HEK293 (cell line): ENCODE results near the gene ZNF749.

Experiments used
- CTCF ChIA-PET: fragments of 350-600 bp; formaldehyde crosslinking; extraction: SDS; loops from one replicate; lab custom pipeline; 2021; ENCODE audit warnings: antibody characterized with exemption; lab: Yijun Ruan, JAX
- POLR2A ChIA-PET: fragments of 300-600 bp; formaldehyde crosslinking; extraction: SDS; loops from one replicate; lab custom pipeline; 2020; ENCODE audit warnings: antibody characterized with exemption, inconsistent platforms; lab: Yijun Ruan, JAX
- H3K27ac ChIP-seq: fragments of 200-500 bp; sonication (Bioruptor generic); 2 replicates; pipeline ENCODE4 v1.5.1; 2014; ENCODE audit warnings: low read depth, low read length, control low read depth, inconsistent platforms; ENCODE audit errors: extremely low read depth
- H3K36me3 ChIP-seq, 2 experiments: fragments of 200-500 bp in 1 of 2; sonication (Bioruptor generic) in 1 of 2; 1 replicate in 1 of 2; 2 replicates in 1 of 2; pipeline ENCODE4 v1.5.1; 2014 to 2017; ENCODE audit warnings: inconsistent platforms in 2 of 2, low read length in 2 of 2; ENCODE audit not compliant: control insufficient read depth in 2 of 2, insufficient read depth in 1 of 2
- H3K4me1 ChIP-seq: fragments of 200-500 bp; sonication (Bioruptor generic); 2 replicates; pipeline ENCODE4 v1.5.1; 2014; ENCODE audit warnings: mild to moderate bottlenecking, low read length, inconsistent platforms; ENCODE audit not compliant: control insufficient read depth, insufficient read depth
- H3K4me3 ChIP-seq: 2 replicates; pipeline ENCODE4 v1.5.1; 2011; ENCODE audit warnings: low read depth, mild to moderate bottlenecking, control low read depth, low read length, moderate library complexity
- H3K9me3 ChIP-seq: fragments of 200-500 bp; sonication (Bioruptor generic); 2 replicates; pipeline ENCODE4 v1.5.1; 2014; ENCODE audit warnings: low read depth, low read length, inconsistent platforms; ENCODE audit not compliant: control insufficient read depth, insufficient read depth
- CTCF ChIP-seq: fragments of 450-650 bp; formaldehyde crosslinking; IDR thresholded peaks from 2 replicates; pipeline ENCODE4 v1.5.1; 2016; ENCODE audit warnings: missing biosample characterization, missing genetic modification characterization
- IKZF3 ChIP-seq: fragments of 450-650 bp; IDR thresholded peaks from 2 replicates; pipeline ENCODE4 v1.5.0; 2018; ENCODE audit warnings: missing biosample characterization, mild to moderate bottlenecking, missing genetic modification characterization, moderate library complexity
- MYNN ChIP-seq: fragments of 450-650 bp; formaldehyde crosslinking; IDR thresholded peaks from 2 replicates; pipeline ENCODE4 v1.5.1; 2016; ENCODE audit warnings: missing biosample characterization, missing genetic modification characterization, borderline replicate concordance
- REPIN1 ChIP-seq: fragments of 450-650 bp; formaldehyde crosslinking; IDR thresholded peaks from 2 replicates; pipeline ENCODE4 v1.5.1; 2017; ENCODE audit warnings: missing biosample characterization, missing genetic modification characterization, low read depth
- SALL2 ChIP-seq: fragments of 450-650 bp; formaldehyde crosslinking; IDR thresholded peaks from 2 replicates; pipeline ENCODE4 v1.5.0; 2017; ENCODE audit warnings: missing biosample characterization, mild to moderate bottlenecking, missing genetic modification characterization, borderline replicate concordance
- ZBTB10 ChIP-seq: fragments of 450-650 bp; formaldehyde crosslinking; IDR thresholded peaks from 2 replicates; pipeline ENCODE4 v1.5.1; 2016; ENCODE audit warnings: missing biosample characterization, missing genetic modification characterization
- ZBTB8A ChIP-seq: fragments of 450-650 bp; formaldehyde crosslinking; IDR thresholded peaks from 2 replicates; pipeline ENCODE4 v1.5.1; 2016; ENCODE audit warnings: missing biosample characterization, missing genetic modification characterization
- ZFP37 ChIP-seq: fragments of 450-650 bp; formaldehyde crosslinking; IDR thresholded peaks from 2 replicates; pipeline ENCODE4 v1.5.1; 2016; ENCODE audit warnings: missing biosample characterization, missing genetic modification characterization
- ZNF48 ChIP-seq: fragments of 450-650 bp; formaldehyde crosslinking; IDR thresholded peaks from 2 replicates; pipeline ENCODE4 v1.5.1; 2016; ENCODE audit warnings: missing biosample characterization, missing genetic modification characterization
- ZNF521 ChIP-seq: fragments of 450-650 bp; formaldehyde crosslinking; IDR thresholded peaks from 2 replicates; pipeline ENCODE4 v1.5.1; 2017; ENCODE audit warnings: missing biosample characterization, mild to moderate bottlenecking, missing genetic modification characterization
- ZNF561 ChIP-seq: fragments of 450-650 bp; IDR thresholded peaks from 2 replicates; pipeline ENCODE4 v1.5.1; 2018; ENCODE audit warnings: missing biosample characterization, missing genetic modification characterization, borderline replicate concordance
- ZNF580 ChIP-seq: fragments of 450-650 bp; formaldehyde crosslinking; IDR thresholded peaks from 2 replicates; pipeline ENCODE4 v1.5.1; 2016; ENCODE audit warnings: missing biosample characterization, missing genetic modification characterization
- ZNF610 ChIP-seq: fragments of 450-650 bp; formaldehyde crosslinking; IDR thresholded peaks from 2 replicates; pipeline ENCODE4 v1.5.1; 2016; ENCODE audit warnings: missing biosample characterization, missing genetic modification characterization, borderline replicate concordance
- ZNF701 ChIP-seq: fragments of 450-650 bp; formaldehyde crosslinking; IDR thresholded peaks from 2 replicates; pipeline ENCODE4 v1.5.1; 2016; ENCODE audit warnings: missing biosample characterization, missing genetic modification characterization
- ZNF76 ChIP-seq: fragments of 450-650 bp; formaldehyde crosslinking; IDR thresholded peaks from 2 replicates; pipeline ENCODE4; 2016; ENCODE audit warnings: low read depth, missing biosample characterization, missing genetic modification characterization, borderline replicate concordance
- ZNF768 ChIP-seq: fragments of 450-650 bp; formaldehyde crosslinking; IDR thresholded peaks from 2 replicates; pipeline ENCODE4 v1.5.1; 2018; ENCODE audit warnings: missing biosample characterization, mild to moderate bottlenecking, missing genetic modification characterization
- ZNF791 ChIP-seq: fragments of 450-650 bp; formaldehyde crosslinking; IDR thresholded peaks from 2 replicates; pipeline ENCODE4 v1.5.1; 2016; ENCODE audit warnings: missing biosample characterization, missing genetic modification characterization
- TF ChIP-seq, protein P1 (sequence below): fragments of 450-650 bp; formaldehyde crosslinking; IDR thresholded peaks from 2 replicates; pipeline ENCODE4 v1.5.1; 2016; ENCODE audit warnings: missing biosample characterization, missing genetic modification characterization
- TF ChIP-seq, protein P2 (sequence below): fragments of 450-650 bp; formaldehyde crosslinking; IDR thresholded peaks from 2 replicates; pipeline ENCODE4 v1.5.1; 2017; ENCODE audit warnings: missing biosample characterization, missing genetic modification characterization
- TF ChIP-seq, protein P3 (sequence below): fragments of 450-650 bp; formaldehyde crosslinking; conservative IDR thresholded peaks from 2 replicates; pipeline ENCODE4 v1.5.1; 2016; ENCODE audit warnings: low read depth, missing biosample characterization, missing genetic modification characterization
- TF ChIP-seq, protein P4 (sequence below): fragments of 450-650 bp; formaldehyde crosslinking; IDR thresholded peaks from 2 replicates; pipeline ENCODE4 v1.5.1; 2016; ENCODE audit warnings: missing biosample characterization, missing genetic modification characterization, low read depth

ZNF749 gene

DNA sequence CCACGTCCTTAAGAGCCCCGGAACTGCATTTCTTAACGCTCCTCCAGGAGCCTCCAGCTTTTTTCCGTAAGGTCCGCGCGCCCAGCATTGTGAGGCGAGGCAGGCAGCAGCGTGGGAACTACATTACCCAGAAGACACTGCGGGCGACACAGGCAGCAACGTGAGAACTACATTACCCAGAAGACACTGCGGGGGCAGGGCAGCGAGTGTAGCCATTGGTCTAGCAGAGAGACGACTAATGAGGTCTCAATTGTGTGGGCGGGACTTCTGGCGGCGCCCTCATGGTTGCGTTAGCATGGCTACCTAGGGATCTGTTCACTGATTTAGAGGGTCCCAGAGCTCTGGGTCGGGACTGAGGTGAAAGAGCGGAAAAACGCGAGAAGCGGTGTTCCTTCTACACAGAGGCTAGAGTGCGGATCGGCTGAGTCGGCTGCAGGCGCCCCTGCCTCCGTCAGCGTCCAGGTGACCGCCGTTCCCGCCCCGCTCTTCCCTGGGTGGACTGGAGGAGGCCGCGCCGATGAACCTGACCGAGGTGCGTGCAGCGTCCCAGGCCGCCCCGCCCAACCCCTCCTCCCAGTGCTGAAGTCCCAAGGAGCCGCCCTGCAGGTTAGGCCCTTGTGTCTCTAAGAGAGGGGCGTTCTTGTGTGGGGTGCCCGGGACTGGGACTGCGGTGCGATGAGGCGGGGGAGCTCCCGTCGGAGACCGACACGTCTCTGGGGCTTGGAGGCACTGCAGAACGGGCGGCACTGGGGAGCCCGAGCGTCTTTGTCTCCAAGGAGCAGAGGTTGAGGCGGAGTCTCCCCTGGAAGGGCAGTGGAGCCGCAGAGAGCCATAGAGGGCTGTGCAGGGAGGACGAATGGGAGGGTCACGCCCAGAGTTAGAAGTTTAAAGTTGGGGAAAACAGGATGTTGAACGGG is at the start of gene ZNF749:
TSS of gene ZNF749 (plus strand) at position 264 of the 917 bp plus-strand sequence. CDS start at position 518, 254 bp downstream.
- peaks cover 13 to 25% of the 10 kb centered on the region in 2 experiments for H3K36me3 ChIP-seq
- H3K4me1 ChIP-seq: peaks cover 7% of the 10 kb centered on the region
- POLR2A ChIA-PET: interaction anchor here (0.5 to 1.5 kb wide), 7 partner anchors 10 to 748 kb away, joined by 3 to 6 read pairs (median 3); partner anchors contain the start of genes TRAPPC2B, ZNF274, ZNF419 and ZNF547
- CTCF ChIA-PET: interaction anchor here (0.6 to 1.4 kb wide), 6 partner anchors 20 to 390 kb away, joined by 3 to 5 read pairs (median 4); no protein-coding TSS in a partner anchor
- H3K27ac ChIP-seq: peak within 1 kb of the TSS; percentile 59; the same call in 1 of the 2 replicates
- H3K4me3 ChIP-seq: peak within 1 kb of the TSS; percentile 94
- H3K9me3 ChIP-seq: no peaks in the 10 kb centered on the region
- TF ChIP-seq ZBTB10 (tag by site-specific recombination) (peak; percentile 40; the same call in 1 of the 2 replicates), ZNF768 (tag by site-specific recombination) (no peak), REPIN1 (tag by site-specific recombination) (no peak), ZNF561 (tag by site-specific recombination) (no peak; the same call in 1 of the 2 replicates), ZNF76 (tag by site-specific recombination) (peak; percentile 98), IKZF3 (no peak), ZNF610 (tag by site-specific recombination) (no peak; the same call in 1 of the 2 replicates), CTCF (tag by site-specific recombination) (peak; percentile 15; the same call in 1 of the 2 replicates), ZBTB8A (tag by site-specific recombination) (0 out of 2 replicates have a peak, but pooled peaks have one; percentile 39), ZNF791 (no peak), ZFP37 (tag by site-specific recombination) (peak; percentile 76; the same call in 1 of the 2 replicates), ZNF580 (tag by site-specific recombination) (0 out of 2 replicates have a peak, but pooled peaks have one; percentile 30), ZNF521 (tag by site-specific recombination) (no peak), ZNF701 (tag by site-specific recombination) (no peak), ZNF48 (tag by site-specific recombination) (no peak), SALL2 (tag by site-specific recombination) (no peak), MYNN (tag by site-specific recombination) (no peak)
- TF ChIP-seq, protein P1, sequence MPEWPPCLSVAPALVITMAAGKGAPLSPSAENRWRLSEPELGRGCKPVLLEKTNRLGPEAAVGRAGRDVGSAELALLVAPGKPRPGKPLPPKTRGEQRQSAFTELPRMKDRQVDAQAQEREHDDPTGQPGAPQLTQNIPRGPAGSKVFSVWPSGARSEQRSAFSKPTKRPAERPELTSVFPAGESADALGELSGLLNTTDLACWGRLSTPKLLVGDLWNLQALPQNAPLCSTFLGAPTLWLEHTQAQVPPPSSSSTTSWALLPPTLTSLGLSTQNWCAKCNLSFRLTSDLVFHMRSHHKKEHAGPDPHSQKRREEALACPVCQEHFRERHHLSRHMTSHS: no peak
- TF ChIP-seq, protein P2, sequence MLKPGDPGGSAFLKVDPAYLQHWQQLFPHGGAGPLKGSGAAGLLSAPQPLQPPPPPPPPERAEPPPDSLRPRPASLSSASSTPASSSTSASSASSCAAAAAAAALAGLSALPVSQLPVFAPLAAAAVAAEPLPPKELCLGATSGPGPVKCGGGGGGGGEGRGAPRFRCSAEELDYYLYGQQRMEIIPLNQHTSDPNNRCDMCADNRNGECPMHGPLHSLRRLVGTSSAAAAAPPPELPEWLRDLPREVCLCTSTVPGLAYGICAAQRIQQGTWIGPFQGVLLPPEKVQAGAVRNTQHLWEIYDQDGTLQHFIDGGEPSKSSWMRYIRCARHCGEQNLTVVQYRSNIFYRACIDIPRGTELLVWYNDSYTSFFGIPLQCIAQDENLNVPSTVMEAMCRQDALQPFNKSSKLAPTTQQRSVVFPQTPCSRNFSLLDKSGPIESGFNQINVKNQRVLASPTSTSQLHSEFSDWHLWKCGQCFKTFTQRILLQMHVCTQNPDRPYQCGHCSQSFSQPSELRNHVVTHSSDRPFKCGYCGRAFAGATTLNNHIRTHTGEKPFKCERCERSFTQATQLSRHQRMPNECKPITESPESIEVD (tag by site-specific recombination): no peak
- TF ChIP-seq, protein P3, sequence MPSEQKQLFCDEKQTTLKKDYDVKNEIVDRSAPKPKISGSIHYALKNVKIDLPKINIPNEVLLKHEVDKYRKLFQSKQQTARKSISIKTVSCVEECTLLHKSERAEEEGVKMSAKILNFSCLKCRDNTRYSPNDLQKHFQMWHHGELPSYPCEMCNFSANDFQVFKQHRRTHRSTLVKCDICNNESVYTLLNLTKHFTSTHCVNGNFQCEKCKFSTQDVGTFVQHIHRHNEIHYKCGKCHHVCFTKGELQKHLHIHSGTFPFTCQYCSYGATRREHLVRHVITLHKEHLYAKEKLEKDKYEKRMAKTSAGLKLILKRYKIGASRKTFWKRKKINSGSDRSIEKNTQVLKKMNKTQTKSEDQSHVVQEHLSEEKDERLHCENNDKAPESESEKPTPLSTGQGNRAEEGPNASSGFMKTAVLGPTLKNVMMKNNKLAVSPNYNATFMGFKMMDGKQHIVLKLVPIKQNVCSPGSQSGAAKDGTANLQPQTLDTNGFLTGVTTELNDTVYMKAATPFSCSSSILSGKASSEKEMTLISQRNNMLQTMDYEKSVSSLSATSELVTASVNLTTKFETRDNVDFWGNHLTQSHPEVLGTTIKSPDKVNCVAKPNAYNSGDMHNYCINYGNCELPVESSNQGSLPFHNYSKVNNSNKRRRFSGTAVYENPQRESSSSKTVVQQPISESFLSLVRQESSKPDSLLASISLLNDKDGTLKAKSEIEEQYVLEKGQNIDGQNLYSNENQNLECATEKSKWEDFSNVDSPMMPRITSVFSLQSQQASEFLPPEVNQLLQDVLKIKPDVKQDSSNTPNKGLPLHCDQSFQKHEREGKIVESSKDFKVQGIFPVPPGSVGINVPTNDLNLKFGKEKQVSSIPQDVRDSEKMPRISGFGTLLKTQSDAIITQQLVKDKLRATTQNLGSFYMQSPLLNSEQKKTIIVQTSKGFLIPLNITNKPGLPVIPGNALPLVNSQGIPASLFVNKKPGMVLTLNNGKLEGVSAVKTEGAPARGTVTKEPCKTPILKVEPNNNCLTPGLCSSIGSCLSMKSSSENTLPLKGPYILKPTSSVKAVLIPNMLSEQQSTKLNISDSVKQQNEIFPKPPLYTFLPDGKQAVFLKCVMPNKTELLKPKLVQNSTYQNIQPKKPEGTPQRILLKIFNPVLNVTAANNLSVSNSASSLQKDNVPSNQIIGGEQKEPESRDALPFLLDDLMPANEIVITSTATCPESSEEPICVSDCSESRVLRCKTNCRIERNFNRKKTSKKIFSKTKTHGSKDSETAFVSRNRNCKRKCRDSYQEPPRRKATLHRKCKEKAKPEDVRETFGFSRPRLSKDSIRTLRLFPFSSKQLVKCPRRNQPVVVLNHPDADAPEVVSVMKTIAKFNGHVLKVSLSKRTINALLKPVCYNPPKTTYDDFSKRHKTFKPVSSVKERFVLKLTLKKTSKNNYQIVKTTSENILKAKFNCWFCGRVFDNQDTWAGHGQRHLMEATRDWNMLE (tag by site-specific recombination): no peak
- TF ChIP-seq, protein P4, sequence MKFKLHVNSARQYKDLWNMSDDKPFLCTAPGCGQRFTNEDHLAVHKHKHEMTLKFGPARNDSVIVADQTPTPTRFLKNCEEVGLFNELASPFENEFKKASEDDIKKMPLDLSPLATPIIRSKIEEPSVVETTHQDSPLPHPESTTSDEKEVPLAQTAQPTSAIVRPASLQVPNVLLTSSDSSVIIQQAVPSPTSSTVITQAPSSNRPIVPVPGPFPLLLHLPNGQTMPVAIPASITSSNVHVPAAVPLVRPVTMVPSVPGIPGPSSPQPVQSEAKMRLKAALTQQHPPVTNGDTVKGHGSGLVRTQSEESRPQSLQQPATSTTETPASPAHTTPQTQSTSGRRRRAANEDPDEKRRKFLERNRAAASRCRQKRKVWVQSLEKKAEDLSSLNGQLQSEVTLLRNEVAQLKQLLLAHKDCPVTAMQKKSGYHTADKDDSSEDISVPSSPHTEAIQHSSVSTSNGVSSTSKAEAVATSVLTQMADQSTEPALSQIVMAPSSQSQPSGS (tag by site-specific recombination): no peak
